Activated T-cell treated with anti-CD3 and anti-CD28 coated beads for 1 hour (primary cell): ENCODE data around the gene COA1.
"Not testable (repeated sequence)": the region's sequence is repeated elsewhere in the genome, so short reads cannot be mapped to it uniquely, and the experiment has no call there.

Experiments used
- DNase-seq: peaks from one replicate; pipeline ENCODE4 v3.0.0-alpha.2; 2020; ENCODE audit warnings: low read depth

The COA1 gene

DNA sequence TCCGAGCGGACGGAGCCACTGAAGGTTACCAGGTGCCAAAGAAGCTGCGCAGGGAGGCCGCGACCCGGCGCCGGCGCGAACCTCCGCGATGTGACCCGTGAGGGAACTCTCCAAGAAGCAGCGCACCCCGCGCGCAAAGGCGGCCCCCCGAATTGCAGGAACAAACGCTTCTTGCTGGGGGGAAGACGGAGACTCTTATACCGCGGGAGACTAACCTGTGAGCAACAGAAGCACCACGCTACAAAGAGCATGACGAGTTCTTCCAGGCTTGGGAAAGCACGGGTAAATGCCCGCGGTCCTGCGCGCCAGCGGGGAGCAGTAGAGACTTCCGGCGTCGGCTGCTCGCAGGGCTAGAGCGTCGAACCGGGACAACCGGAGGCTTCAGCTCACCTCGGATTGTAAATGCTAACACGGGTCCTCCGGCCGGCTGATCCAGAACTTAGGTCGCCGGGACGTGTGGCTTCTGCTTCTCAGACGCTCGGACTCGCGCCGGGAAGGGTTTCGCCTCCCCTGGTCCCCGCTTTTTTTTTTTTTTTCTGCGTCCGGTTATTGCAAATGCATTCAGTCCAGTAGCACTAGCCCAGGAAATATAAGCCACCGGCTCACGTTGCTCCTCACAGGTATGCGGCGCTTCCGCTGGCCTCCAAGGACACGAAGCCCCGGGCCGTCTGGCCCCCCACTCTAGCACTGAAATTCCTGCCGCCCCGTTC, at the start of gene COA1:
TSS of gene COA1 (minus strand) at position 310 of the 710 bp plus-strand sequence. CDS start 80,909 bp downstream, outside the sequence.
- DNase-seq = peak; percentile 69

DNA sequence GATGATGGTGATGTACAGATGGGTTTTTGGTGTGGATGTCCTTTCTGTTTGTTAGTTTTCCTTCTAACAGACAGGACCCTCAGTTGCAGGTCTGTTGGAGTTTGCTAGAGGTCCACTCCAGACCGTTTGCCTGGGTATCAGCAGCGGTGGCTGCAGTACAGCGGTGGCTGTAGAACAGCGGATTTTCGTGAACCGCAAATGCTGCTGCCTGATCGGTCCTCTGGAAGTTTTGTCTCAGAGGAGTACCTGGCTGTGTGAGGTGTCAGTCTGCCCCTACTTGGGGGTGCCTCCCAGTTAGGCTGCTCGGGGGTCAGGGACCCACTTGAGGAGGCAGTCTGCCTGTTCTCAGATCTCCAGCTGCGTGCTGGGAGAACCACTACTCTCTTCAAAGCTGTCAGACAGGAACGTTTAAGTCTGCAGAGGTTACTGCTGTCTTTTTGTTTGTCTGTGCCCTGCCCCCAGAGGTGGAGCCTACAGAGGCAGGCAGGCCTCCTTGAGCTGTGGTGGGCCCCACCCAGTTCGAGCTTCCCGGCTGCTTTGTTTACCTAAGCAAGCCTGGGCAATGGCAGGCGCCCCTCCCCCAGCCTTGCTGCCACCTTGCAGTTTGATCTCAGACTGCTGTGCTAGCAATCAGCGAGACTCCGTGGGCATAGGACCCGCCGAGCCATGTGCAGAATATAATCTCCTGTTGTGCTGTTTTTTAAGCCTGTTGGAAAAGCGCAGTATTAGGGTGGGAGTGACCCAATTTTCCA, 49.1 kb upstream of the COA1 start:
- not testable (repeated sequence) for DNase-seq

DNA sequence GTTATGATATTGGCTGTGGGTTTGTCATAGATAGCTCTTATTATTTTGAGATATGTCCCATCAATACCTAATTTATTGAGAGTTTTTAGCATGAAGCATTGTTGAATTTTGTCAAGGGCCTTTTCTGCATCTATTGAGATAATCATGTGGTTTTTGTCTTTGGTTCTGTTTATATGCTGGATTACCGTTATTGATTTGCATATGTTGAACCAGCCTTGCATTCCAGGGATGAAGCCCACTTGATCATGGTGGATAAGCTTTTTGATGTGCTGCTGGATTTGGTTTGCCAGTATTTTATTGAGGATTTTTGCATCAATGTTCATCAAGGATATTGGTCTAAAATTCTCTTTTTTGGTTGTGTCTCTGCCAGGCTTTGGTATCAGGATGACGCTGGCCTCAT, 45.9 kb upstream of the COA1 start:
- DNase-seq = not testable (repeated sequence)

- not testable (repeated sequence) for DNase-seq
These were observed 43.9 kb upstream of the COA1 start for GRCh38 chr7:43773268-43773667.

DNA sequence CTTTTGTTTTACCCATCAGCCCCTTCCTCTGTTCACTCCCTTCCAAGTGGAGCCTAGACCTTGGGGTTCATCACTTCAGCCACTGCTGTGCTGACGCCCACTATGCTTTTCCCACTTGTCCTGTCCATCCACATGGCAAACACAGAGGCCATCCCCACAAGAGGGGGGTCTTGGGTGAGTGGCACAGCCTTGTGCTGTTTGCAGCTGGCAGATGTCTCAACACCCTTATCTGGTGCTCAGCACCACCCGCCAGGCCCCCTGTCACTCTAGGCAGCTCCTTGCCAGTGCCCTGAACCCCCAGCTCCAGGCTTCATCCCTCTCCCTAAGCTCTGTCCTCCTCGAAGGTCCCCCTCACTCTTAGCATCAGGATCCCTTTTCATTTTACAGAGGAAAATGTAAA, 42.2 kb upstream of the COA1 start:
- no peak for DNase-seq

- no peak for DNase-seq
These were observed 41.8 kb upstream of the COA1 start for GRCh38 chr7:43771128-43771527.

DNA sequence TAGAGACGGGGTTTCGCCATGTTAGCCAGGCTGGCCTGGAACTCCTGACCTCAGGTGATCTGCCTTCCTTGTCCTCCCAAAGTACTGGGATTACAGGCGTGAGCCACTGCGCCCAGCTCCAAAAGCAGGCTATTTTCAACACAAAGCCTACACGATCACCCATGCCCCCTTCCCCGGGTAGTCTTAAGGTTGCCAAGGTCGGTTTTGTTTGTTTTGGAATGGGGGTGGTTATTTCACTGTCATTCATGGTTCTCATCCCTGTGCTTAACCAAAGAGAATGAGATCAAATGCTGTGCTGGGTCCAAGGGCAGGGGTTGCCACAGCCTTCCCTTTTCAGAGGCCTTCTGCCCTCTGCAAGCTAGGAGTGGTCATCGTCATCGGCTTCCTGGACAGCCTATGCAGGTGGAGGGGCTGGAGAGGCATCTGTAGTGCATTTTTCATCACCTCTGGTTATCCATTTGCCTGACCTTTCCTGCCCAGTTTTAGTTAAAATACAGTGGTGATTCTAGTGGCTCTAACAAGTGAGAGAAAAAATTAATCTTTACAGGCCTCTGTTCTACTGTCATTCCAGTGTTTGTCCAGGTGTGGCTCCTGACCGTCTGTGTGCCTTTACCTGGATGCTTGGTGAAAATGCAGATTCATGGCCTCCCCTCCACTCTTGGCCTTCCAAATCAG, 40.6 kb upstream of the COA1 start:
- no peak for DNase-seq

- no peak for DNase-seq
These were observed 40.0 kb upstream of the COA1 start for GRCh38 chr7:43769281-43769680.

GRCh38 chr7:43768887-43769272, 39.6 kb upstream of the COA1 start:
- no peak for DNase-seq

GRCh38 chr7:43768201-43768886, 39.0 kb upstream of the COA1 start:
- no peak for DNase-seq

- no peak for DNase-seq
These were observed 38.0 kb upstream of the COA1 start for GRCh38 chr7:43767311-43767710.

DNA sequence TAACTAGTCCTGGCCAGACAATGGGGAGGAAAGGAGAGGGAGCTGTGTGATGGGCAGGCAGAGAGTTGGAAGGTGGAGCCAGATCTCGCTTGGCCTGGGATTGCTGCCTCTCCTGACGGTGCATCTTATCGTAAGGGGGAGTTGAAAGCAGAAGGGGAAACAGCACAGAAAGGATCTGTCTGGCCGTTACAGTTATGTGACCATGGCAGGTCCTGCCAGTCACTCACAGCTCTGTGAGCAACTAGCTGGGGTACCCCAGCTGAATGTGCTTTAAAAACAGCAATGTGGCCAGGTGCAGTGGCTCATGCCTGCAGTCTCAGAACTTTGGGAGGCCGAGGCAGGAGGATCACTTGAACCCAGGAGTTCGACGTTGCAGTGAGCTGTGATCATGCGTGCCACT, 37.2 kb upstream of the COA1 start:
- no peak for DNase-seq

DNA sequence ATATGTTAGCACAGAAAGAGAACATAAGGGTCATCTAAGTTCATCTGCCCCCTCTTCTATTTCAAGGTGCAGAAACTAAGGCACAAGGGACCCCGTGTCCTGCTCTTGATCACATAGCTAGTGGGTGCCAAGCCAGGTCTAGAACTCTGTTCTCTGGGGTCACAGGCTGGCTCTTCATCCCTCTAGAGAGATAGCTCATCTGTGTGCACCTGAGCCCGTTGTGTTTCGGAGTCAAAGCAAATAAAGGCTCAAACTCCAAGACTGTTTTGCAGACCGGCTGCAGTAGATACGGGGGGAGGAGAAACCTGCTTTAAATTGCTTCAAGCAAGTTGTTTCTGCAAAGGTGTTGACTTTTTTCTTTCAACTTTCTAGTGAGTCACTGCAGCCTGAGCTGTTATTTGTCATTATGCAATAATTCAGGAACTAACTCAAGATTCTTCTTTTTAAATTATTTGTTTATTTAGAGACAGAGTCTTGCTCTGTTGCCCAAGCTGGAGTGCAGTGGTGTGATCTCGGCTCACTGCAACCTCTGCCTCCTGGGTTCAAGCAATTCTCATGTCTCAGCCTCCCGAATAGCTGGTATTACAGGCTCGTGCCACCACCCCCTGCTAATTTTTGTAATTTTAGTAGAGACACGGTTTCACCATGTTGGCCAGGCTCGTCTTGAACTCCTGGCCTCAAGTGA, 35.6 kb upstream of the COA1 start:
- DNase-seq = no peak

- peak; percentile 36 for DNase-seq
These were observed 34.9 kb upstream of the COA1 start for GRCh38 chr7:43764039-43764761.

GRCh38 chr7:43763183-43763582, 33.9 kb upstream of the COA1 start:
- DNase-seq = no peak

GRCh38 chr7:43761938-43762692, 32.8 kb upstream of the COA1 start:
- no peak for DNase-seq

GRCh38 chr7:43761382-43761781, 32.1 kb upstream of the COA1 start:
- no peak for DNase-seq

- DNase-seq = no peak
These were observed 31.5 kb upstream of the COA1 start for GRCh38 chr7:43760861-43761260.

DNA sequence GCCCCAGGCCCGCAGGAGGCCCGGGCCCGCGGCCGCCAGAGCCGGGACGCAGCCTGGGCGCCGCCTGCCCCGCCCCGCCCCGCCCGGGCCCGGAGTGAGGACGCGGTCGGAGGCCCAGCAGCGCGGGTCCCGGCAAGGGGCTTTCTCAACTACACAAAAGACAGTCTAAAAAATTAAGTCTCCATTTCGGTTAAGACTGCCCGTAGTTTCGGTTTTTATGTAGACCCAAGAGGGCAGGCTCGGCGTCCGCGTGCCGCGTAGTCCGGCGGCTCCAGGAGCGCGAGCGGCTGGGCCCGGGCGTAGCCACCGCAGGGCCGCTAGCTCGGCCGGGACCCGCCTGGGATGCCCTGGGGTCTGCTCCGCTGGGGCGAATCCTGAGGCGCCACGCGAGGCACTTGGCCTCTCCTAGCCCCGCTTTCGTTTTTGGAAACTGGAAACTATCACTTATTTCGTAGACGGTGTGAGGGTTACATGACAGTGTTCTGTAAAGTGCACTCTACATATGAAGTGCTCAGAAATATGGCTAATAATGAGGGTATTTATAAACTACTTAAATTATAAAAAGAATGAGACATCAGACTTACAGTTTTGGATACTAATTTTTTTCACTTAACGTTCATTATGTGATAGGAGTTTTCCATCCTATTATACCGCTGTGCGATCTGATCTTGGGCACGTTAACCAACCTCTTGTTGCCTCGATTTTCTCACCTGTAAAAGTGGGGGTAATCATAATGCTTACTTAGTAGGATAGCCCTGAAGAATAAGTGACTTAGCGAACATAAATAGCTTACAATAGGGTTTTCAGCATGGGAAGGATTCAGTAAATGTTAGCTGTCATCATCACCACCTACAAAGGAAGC, 29.7 kb upstream of the COA1 start:
- peak; percentile 17 for DNase-seq
